Esophagus (tissue), 2 donors: ENCODE results near the gene CELSR3. TPM values are rescaled to one million over a fixed set of nuclear protein-coding genes. Genes with fewer than 3 reads are reported as not detected.

Experiments used
- H3K27ac ChIP-seq, 2 donors: one replicate each; pipeline ENCODE4 v1.5.1; 2013; ENCODE audit warnings: low read depth in 2 of 2, mild to moderate bottlenecking in 2 of 2, inconsistent platforms in 1 of 2, low read length in 1 of 2, moderate library complexity in 1 of 2
- H3K27me3 ChIP-seq, 2 donors: one replicate each; pipeline ENCODE4 v1.6.1; 2013; ENCODE audit warnings: low read length in 2 of 2, control low read depth in 1 of 2, mild to moderate bottlenecking in 1 of 2; ENCODE audit not compliant: insufficient read depth in 2 of 2, control insufficient read depth in 1 of 2
- H3K36me3 ChIP-seq, 2 donors: one replicate each; pipeline ENCODE4 v1.6.1; 2013; ENCODE audit warnings: low read length in 1 of 2; ENCODE audit not compliant: control insufficient read depth in 2 of 2, insufficient read depth in 2 of 2
- H3K4me1 ChIP-seq, 2 donors: one replicate each; pipeline ENCODE4 v1.6.1; 2013; ENCODE audit warnings: low read length in 1 of 2; ENCODE audit not compliant: control insufficient read depth in 2 of 2, insufficient read depth in 2 of 2
- H3K4me3 ChIP-seq, 2 donors: one replicate each; pipeline ENCODE4 v1.5.1; 2013; ENCODE audit warnings: low read length in 2 of 2, mild to moderate bottlenecking in 2 of 2, low read depth in 1 of 2, moderate library complexity in 1 of 2
- H3K9me3 ChIP-seq, 2 donors: one replicate each; pipeline ENCODE4 v1.6.1; 2013; ENCODE audit warnings: mild to moderate bottlenecking in 2 of 2, low read depth in 1 of 2, low read length in 1 of 2, moderate library complexity in 1 of 2; ENCODE audit not compliant: control insufficient read depth in 2 of 2, insufficient read depth in 1 of 2
- WGBS, 2 donors: extraction: QIAGEN DNeasy Blood & Tissue Kit; methylation state at CpG; one replicate each; pipeline ENCODE4 v1.1.7; 2013; 5-methylcytosine and 5-hydroxymethylcytosine counted together
- polyA plus RNA-seq, 2 donors: library from polyadenylated mRNA; stranded (reverse); fragments of 200-250 nt; gene quantifications; one replicate each; pipeline ENCODE4 v1.2.3, GENCODE V29; 2013
- donor health status: healthy with polysubstance abuse.
- donor health status: Bipolar disorder and iron deficiency.

CELSR3 gene
- polyA plus RNA-seq, 2 donors: 0.36 to 0.77 TPM

GRCh38 chr3:48688032-48688736 lies 25.5 kb upstream of the CELSR3 start:
- Histone ChIP-seq H3K27ac (no peak overlapping the region), H3K4me3 (no peak overlapping the region), H3K27me3 (no peaks in the 10 kb centered on the region), H3K36me3 (peaks cover 12 to 38% of the 10 kb centered on the region in 2 donors), H3K4me1 (peaks cover 2 to 9% of the 10 kb centered on the region in 2 donors), H3K9me3 (no peaks in the 10 kb centered on the region)
- WGBS, 2 donors: 80 to 81% methylated on average over 18 of the region's 18 CpGs

GRCh38 chr3:48687220-48687678 lies 24.6 kb upstream of the CELSR3 start:
- peaks cover 8 to 34% of the 10 kb centered on the region in 2 donors for H3K36me3 ChIP-seq
- no peak overlapping the region for H3K27ac ChIP-seq

GRCh38 chr3:48686538-48687219 lies 24.0 kb upstream of the CELSR3 start:
- no peak overlapping the region for H3K4me3 ChIP-seq
- no peaks in the 10 kb centered on the region for H3K9me3 ChIP-seq
- WGBS, 2 donors: 42 to 59% methylated on average over 10 of the region's 10 CpGs
- H3K4me1 ChIP-seq: peaks cover 2 to 9% of the 10 kb centered on the region in 2 donors
- H3K27me3 ChIP-seq: no peaks in the 10 kb centered on the region
- no peak overlapping the region for H3K27ac ChIP-seq
- peaks cover 8 to 39% of the 10 kb centered on the region in 2 donors for H3K36me3 ChIP-seq

More at GRCh38 chr3:48687220-48687678, 24.6 kb upstream of the CELSR3 start:
- WGBS, 2 donors: 43 to 51% methylated on average over 3 of the region's 3 CpGs
- no peaks in the 10 kb centered on the region for H3K27me3 ChIP-seq
- peaks cover 2 to 9% of the 10 kb centered on the region in 2 donors for H3K4me1 ChIP-seq
- H3K4me3 ChIP-seq: no peak overlapping the region
- no peaks in the 10 kb centered on the region for H3K9me3 ChIP-seq

GRCh38 chr3:48685603-48686511 lies 23.2 kb upstream of the CELSR3 start, which contains the start of gene NCKIPSD:
TSS of gene NCKIPSD (minus strand) at chr3:48685915. CDS start at chr3:48685807, 108 bp downstream.
- Histone ChIP-seq H3K27me3 (no peaks in the 10 kb centered on the region), H3K36me3 (peaks cover 8 to 42% of the 10 kb centered on the region in 2 donors), H3K9me3 (no peaks in the 10 kb centered on the region), H3K4me1 (peaks cover 2 to 9% of the 10 kb centered on the region in 2 donors), H3K4me3 (peak within 1 kb of the TSS; percentile 62 to 86), H3K27ac (peak within 1 kb of the TSS; percentile 90 to 95)
- 0 to 1% methylated on average over 69 to 97 of the region's 97 CpGs for WGBS, 2 donors

- H3K27me3 ChIP-seq: no peaks in the 10 kb centered on the region
- no peaks in the 10 kb centered on the region for H3K9me3 ChIP-seq
- 11 to 12% methylated on average over 13 of the region's 13 CpGs for WGBS, 2 donors
- H3K4me3 ChIP-seq: peak overlapping the region; percentile 62 to 86
- peaks cover 10 to 44% of the 10 kb centered on the region in 2 donors for H3K36me3 ChIP-seq
- peaks cover 2 to 9% of the 10 kb centered on the region in 2 donors for H3K4me1 ChIP-seq
- H3K27ac ChIP-seq: peak overlapping the region; percentile 90 to 95
Observed at GRCh38 chr3:48685293-48685602, 22.6 kb upstream of the CELSR3 start.

- peak overlapping the region in 1 of 2 donors; percentile 62 for H3K4me3 ChIP-seq
- H3K36me3 ChIP-seq: peaks cover 10 to 48% of the 10 kb centered on the region in 2 donors
- no peak overlapping the region for H3K27ac ChIP-seq
- H3K4me1 ChIP-seq: peaks cover 2 to 9% of the 10 kb centered on the region in 2 donors
- H3K9me3 ChIP-seq: no peaks in the 10 kb centered on the region
- no peaks in the 10 kb centered on the region for H3K27me3 ChIP-seq
- WGBS, 2 donors: 47 to 57% methylated on average over 7 of the region's 7 CpGs
Observed at GRCh38 chr3:48684480-48685143, 21.9 kb upstream of the CELSR3 start.

GRCh38 chr3:48684054-48684349 lies 21.3 kb upstream of the CELSR3 start:
- Histone ChIP-seq H3K4me3 (no peak overlapping the region), H3K4me1 (peaks cover 2 to 9% of the 10 kb centered on the region in 2 donors), H3K27ac (no peak overlapping the region), H3K36me3 (peaks cover 10 to 47% of the 10 kb centered on the region in 2 donors), H3K27me3 (no peaks in the 10 kb centered on the region), H3K9me3 (no peaks in the 10 kb centered on the region)
- WGBS, 2 donors: 72% methylated on average over 8 of the region's 8 CpGs

GRCh38 chr3:48682786-48683185 lies 20.1 kb upstream of the CELSR3 start:
- 90 to 92% methylated on average over 9 of the region's 9 CpGs for WGBS, 2 donors
- H3K36me3 ChIP-seq: peaks cover 7 to 48% of the 10 kb centered on the region in 2 donors
- H3K27me3 ChIP-seq: no peaks in the 10 kb centered on the region
- H3K9me3 ChIP-seq: no peaks in the 10 kb centered on the region
- H3K4me1 ChIP-seq: peaks cover 2 to 9% of the 10 kb centered on the region in 2 donors
- H3K27ac ChIP-seq: no peak overlapping the region
- no peak overlapping the region for H3K4me3 ChIP-seq
